Bronchial epithelial cell (primary cell): Measurements from ENCODE around the gene FANK1. TPM values are rescaled to one million over a fixed set of nuclear protein-coding genes. Genes with fewer than 3 reads are reported as not detected.
"Not testable (repeated sequence)": the region's sequence is repeated elsewhere in the genome, so short reads cannot be mapped to it uniquely, and the experiment has no call there.

Source experiments
- DNase-seq: peaks from one replicate; pipeline ENCODE4 v3.0.0-alpha.2; 2010; ENCODE audit warnings: low read depth
- FAIRE-seq: peaks from 2 replicates; lab custom pipeline; 2011; peaks lifted over from hg19 to GRCh38; lab: Jason Lieb, UNC
- H3K27me3 ChIP-seq: 2 replicates; pipeline ENCODE4 v1.5.1; 2011; ENCODE audit warnings: low read length; ENCODE audit not compliant: control insufficient read depth, insufficient read depth
- H3K36me3 ChIP-seq: 2 replicates; pipeline ENCODE4 v1.5.1; 2011; ENCODE audit warnings: low read length; ENCODE audit not compliant: control insufficient read depth, insufficient read depth
- H3K4me3 ChIP-seq: 2 replicates; pipeline ENCODE4 v1.5.1; 2011; ENCODE audit warnings: mild to moderate bottlenecking, low read depth, low read length, control low read depth
- CTCF ChIP-seq: IDR thresholded peaks from 2 replicates; pipeline ENCODE4 v1.5.1; 2011; ENCODE audit warnings: mild to moderate bottlenecking, moderate library complexity, low read length, control low read depth, inconsistent platforms; ENCODE audit not compliant: insufficient read depth, severe bottlenecking
- total RNA-seq: library from RNA; depleted of rRNA; stranded (reverse); fragments of >200 nt; gene quantifications from 2 replicates; pipeline ENCODE4 v1.2.1, GENCODE V29; 2014

FANK1 gene
- total RNA-seq, 1 donor from 2014 or later = 2.1 TPM

- H3K4me3 ChIP-seq = no peak overlapping the region
- no peaks in the 10 kb centered on the region for H3K36me3 ChIP-seq
- no peak for TF ChIP-seq CTCF
- no peak for FAIRE-seq
- no peaks in the 10 kb centered on the region for H3K27me3 ChIP-seq
- DNase-seq = no peak
Observed at GRCh38 chr10:126042906-126043305, 146.5 kb downstream of the FANK1 start.

GRCh38 chr10:126043389-126043788 is 147.0 kb downstream of the FANK1 start:
- FAIRE-seq (no peak), DNase-seq (no peak)
- no peaks in the 10 kb centered on the region for H3K27me3 ChIP-seq
- no peak for TF ChIP-seq CTCF
- no peaks in the 10 kb centered on the region for H3K36me3 ChIP-seq
- no peak overlapping the region for H3K4me3 ChIP-seq

GRCh38 chr10:126045861-126046260 is 149.5 kb downstream of the FANK1 start:
- H3K36me3 ChIP-seq = no peaks in the 10 kb centered on the region
- TF ChIP-seq CTCF = no peak
- no peaks in the 10 kb centered on the region for H3K27me3 ChIP-seq
- no peak for FAIRE-seq
- no peak overlapping the region for H3K4me3 ChIP-seq
- no peak for DNase-seq

- DNase-seq = no peak
- H3K4me3 ChIP-seq = no peak overlapping the region
- H3K27me3 ChIP-seq = no peaks in the 10 kb centered on the region
- no peaks in the 10 kb centered on the region for H3K36me3 ChIP-seq
- FAIRE-seq = no peak
- no peak for TF ChIP-seq CTCF
Observed at GRCh38 chr10:126046831-126047230, 150.5 kb downstream of the FANK1 start.

GRCh38 chr10:126047749-126048148 is 151.4 kb downstream of the FANK1 start:
- FAIRE-seq = not testable (repeated sequence)

GRCh38 chr10:126049759-126050700 is 153.7 kb downstream of the FANK1 start:
- no peak overlapping the region for H3K4me3 ChIP-seq
- peak; percentile 83 for DNase-seq
- no peak for TF ChIP-seq CTCF
- H3K36me3 ChIP-seq = no peaks in the 10 kb centered on the region
- FAIRE-seq = no peak
- no peaks in the 10 kb centered on the region for H3K27me3 ChIP-seq

More at GRCh38 chr10:126047749-126048148, 151.4 kb downstream of the FANK1 start:
- H3K36me3 ChIP-seq, H3K27me3 ChIP-seq, H3K4me3 ChIP-seq, DNase-seq: not testable (repeated sequence)
